ENCODE measurements around the gene DLK2.

Gene DLK2

DNA sequence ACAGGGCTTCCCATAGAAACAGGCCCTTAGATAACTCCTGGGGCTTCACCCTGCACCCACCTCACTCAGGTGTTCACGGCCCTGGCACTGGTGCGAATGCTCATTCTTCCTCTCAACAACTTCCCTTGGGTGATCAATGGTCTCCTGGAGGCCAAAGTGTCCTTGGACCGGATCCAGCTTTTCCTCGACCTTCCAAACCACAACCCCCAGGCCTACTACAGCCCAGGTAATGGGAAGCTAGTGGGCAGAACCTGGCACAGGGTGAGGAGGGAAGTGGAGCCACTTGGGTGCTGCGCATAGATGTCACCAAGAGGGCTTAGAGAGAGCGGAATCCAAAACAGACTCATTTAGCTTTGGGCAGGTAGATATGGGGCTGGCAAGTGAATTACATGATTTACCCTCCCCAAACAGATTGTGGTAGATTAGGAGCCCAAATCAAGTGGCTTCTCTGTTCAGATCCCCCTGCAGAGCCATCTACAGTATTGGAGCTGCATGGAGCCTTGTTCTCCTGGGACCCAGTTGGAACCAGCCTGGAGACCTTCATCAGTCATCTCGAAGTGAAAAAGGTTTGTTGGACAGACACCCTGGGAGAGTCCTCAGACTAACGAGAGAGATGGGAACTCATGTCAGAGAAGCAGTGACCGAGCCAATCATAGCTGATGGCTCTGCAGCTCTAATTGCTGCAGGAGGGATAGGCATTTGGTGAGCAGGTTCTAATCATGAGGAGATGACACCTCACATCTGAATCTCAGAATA is 19.5 kb downstream of the DLK2 start:
- no peak for DNase-seq (ENCODE audit: low spot score)
- TF ChIP-seq, protein P1, sequence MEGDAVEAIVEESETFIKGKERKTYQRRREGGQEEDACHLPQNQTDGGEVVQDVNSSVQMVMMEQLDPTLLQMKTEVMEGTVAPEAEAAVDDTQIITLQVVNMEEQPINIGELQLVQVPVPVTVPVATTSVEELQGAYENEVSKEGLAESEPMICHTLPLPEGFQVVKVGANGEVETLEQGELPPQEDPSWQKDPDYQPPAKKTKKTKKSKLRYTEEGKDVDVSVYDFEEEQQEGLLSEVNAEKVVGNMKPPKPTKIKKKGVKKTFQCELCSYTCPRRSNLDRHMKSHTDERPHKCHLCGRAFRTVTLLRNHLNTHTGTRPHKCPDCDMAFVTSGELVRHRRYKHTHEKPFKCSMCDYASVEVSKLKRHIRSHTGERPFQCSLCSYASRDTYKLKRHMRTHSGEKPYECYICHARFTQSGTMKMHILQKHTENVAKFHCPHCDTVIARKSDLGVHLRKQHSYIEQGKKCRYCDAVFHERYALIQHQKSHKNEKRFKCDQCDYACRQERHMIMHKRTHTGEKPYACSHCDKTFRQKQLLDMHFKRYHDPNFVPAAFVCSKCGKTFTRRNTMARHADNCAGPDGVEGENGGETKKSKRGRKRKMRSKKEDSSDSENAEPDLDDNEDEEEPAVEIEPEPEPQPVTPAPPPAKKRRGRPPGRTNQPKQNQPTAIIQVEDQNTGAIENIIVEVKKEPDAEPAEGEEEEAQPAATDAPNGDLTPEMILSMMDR (IDR thresholded peaks at IDR 0.05) = no peak

DNA sequence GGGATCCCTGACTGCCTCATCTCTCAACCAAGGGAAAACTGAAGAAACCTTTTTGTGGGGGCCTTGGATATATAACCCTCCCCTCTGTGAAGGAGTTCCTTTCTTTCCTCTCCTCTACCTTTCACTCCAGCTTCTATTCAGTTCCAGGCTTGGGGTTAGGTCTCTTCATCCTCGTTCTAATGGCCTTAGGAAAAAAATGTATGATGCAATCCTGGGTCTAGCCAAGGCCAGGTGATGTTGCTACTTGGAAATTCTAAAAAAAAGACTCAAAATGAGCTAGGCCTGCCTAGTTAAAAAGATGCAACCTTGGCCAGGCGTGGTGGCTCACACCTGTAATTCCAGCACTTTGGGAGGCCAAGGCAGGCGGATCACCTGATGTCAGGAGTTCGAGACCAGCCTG is 20.4 kb downstream of the DLK2 start:
- no peak overlapping the region for H3K27ac ChIP-seq
- no peak overlapping the region for H3K4me3 ChIP-seq
- TF ChIP-seq, protein P1 (IDR thresholded peaks at IDR 0.05) = no peak
- DNase-seq (ENCODE audit: low spot score) = no peak

More for the DNA sequence above, 19.5 kb downstream of the DLK2 start:
- Histone ChIP-seq H3K4me3 (no peak overlapping the region), H3K27ac (peak overlapping the region; percentile 36 to 75)

DNA sequence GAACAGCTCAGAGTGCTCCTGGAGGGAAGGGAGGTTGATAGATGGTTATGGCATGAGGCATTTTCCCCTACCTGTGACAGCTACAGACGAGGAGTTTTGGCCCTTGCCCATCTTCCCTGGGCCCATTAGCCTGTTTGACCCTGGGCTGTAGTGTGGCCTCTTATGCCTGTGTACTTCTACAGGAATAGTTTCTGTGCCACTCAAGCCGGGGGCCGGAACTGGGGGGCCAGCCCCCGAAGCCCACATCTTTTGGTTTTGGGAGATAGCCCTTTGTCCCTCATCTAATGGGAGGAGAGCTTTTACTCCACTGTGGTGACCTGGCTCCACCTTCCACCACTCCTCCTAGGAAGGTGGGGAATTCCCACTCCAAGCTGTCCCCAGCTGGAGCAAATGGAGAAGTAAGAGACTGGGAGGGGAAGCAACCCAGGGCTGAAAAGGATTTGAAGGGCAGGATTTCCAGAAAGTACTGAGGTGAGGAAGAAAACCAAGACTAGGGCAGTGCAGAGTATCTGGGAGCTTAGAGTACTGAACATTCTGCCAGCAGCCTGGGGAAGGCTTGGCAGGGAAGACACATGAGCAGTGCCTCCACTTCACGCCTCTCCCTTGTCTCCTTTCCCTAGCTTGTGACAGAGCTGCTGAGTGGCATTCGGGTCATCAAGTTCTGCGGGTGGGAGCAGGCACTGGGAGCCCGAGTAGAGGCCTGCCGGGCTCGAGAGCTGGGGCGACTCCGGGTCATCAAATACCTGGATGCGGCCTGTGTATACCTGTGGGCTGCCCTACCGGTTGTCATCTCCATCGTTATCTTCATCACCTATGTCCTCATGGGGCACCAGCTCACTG is 21.1 kb downstream of the DLK2 start:
- H3K27ac ChIP-seq = no peak overlapping the region
- TF ChIP-seq, protein P1 (IDR thresholded peaks at IDR 0.05) = no peak

DNA sequence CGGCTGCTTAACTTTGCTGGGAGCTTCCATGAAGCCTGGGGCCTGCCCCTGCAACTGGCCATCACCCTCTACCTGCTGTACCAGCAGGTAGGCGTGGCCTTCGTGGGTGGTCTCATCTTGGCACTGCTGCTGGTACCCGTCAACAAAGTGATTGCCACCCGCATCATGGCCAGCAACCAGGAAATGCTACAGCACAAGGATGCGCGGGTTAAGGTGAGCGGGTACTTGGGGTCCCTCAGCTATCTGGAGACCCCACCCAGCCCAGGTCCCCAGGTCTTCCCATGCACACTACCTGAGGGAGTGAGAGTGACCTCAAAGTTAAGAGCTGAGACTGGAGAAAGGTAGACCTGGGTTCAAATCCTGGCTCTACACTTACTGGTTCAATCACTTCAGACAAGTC is 22.2 kb downstream of the DLK2 start:
- DNase-seq (ENCODE audit: low spot score) = no peak
- H3K27ac ChIP-seq = no peak overlapping the region

More for the DNA sequence above, 21.1 kb downstream of the DLK2 start:
- no peak overlapping the region for H3K4me3 ChIP-seq
- DNase-seq (ENCODE audit: low spot score) = no peak

DNA sequence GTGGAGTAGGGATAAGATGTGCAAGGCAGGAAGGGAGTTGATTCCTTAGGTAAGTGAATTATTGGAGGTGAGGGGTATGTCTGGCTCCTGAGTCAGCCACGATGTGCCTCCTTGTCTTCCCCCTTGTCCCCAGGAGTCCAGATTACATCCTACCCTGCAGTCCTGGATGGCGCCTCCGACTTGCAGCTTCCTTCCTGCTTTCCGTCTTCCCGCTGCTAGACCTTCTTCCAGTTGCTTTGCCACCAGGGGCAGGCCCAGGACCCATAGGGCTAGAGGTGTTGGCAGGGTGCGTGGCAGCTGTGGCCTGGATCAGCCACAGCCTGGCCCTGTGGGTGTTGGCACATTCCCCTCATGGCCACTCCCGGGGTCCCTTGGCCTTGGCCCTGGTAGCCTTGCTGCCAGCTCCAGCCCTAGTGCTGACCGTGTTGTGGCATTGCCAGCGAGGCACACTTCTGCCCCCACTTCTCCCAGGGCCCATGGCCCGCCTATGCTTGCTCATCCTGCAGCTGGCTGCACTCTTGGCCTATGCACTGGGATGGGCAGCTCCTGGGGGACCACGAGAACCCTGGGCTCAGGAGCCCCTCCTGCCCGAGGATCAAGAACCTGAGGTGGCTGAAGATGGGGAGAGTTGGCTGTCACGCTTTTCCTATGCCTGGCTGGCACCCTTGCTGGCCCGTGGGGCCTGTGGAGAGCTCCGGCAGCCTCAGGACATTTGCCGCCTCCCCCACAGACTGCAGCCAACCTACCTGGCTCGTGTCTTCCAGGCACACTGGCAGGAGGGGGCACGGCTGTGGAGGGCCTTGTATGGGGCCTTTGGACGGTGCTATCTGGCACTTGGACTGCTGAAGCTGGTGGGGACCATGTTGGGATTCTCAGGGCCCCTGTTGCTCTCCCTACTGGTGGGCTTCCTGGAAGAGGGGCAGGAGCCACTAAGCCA is 23.1 kb downstream of the DLK2 start:
- no peak overlapping the region for H3K4me3 ChIP-seq
- DNase-seq (ENCODE audit: low spot score) = no peak
- no peak overlapping the region for H3K27ac ChIP-seq
- TF ChIP-seq, protein P1 (IDR thresholded peaks at IDR 0.05) = no peak

More for the DNA sequence above, 22.2 kb downstream of the DLK2 start:
- no peak overlapping the region for H3K4me3 ChIP-seq
- TF ChIP-seq, protein P1 (IDR thresholded peaks at IDR 0.05) = no peak

DNA sequence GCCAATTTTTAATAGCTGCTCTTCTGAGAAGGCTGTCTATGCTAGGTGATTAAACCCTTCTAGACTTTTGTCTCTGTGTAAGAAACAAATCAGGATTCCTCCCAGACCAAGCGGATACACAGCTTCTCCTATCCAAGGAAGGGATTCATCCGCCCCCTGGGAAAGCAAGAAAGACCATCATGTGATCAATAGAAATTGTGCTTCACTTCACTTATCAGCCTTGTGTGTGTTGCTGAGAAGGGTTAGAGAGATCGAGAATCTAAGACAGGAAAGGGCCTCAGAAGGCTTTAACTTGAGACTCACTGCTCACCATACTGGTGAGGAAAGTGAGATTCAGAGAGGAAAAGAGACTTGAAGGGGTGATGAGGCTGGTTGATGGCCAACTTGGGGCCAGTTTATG is 26.5 kb downstream of the DLK2 start:
- TF ChIP-seq, protein P1 (IDR thresholded peaks at IDR 0.05) = no peak
- DNase-seq (ENCODE audit: low spot score) = no peak
- Histone ChIP-seq H3K27ac (peak overlapping the region in 1 of 2 donors; percentile 96), H3K4me3 (peak overlapping the region; percentile 99)
